Hematopoietic multipotent progenitor cell (in vitro differentiated cells): ENCODE data around the gene ZFAND6. TPM values are rescaled to one million over a fixed set of nuclear protein-coding genes. Genes with fewer than 3 reads are reported as not detected.
A peak's percentile ranks its signal among the peaks of the same experiment; 100 is the strongest.
"Not testable (repeated sequence)": the region's sequence is repeated elsewhere in the genome, so short reads cannot be mapped to it uniquely, and the experiment has no call there.

Experiments used
- DNase-seq, 3 donors: peaks; one replicate each; pipeline ENCODE4 v3.0.0-alpha.2; 2011 to 2015; ENCODE audit warnings: low read depth in 2 of 3, low spot score in 2 of 3
- total RNA-seq: library from RNA; depleted of rRNA; stranded (reverse); fragments of >200 nt; gene quantifications from one replicate; pipeline ENCODE4 v1.2.3, GENCODE V29; 2012

The ZFAND6 gene
- total RNA-seq, 1 donor, result 166 TPM

- DNase-seq, result not testable (repeated sequence)
These were observed 14.3 kb upstream of the ZFAND6 start for GRCh38 chr15:80045219-80045618.

DNA sequence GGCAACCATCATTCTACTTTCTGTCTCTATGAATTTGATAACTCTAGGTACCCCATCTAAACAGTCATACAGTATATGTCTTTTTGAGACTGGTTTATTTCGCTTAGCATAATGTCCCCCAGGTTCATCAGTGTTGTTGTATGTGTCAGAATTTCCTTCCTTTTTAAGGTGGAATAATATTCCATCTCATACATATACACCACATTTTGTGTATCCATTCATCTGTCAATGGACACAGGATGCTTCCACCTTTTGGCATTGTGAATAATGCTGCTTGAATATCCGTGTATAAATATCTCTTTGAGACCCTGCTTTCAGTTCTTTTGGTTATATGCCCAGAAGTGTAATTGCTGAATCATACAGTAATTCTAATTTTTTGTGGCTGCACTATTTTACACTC, 10.4 kb upstream of the ZFAND6 start:
- DNase-seq, result no peak

DNA sequence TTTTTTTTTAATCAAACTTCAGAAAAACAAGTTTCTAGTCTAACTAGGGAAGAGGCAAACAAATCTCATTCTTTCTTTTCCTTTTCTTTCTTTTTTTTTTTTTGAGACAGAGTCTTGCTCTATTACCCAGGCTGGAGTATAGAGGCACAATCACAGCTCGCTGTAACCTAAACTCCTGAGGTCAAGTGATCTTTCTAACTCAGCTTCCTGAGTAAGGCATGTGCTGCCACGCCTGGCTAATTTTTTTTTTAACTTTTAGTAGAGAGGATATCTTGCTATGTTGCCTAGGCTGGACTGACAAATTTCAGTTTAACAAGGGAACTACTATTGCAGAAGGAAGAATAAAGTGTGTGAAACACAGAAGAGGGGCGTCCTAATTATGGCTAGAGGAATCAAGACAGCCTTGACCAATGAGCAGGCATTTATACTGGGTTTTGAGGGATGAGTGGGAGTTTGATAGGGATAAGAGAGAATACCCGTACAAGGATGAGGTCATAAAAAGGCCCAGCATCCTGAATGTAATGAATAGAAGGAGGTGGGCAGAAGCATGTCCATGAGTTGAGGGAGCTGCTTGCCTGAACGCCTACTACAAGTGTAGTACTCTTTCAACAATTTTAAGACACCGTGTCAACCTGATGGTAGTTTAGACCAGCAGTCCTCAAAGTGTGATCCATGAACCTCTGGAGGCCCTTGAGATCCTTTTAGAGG, 6.7 kb upstream of the ZFAND6 start:
- no peak for DNase-seq

- DNase-seq, result no peak
These were observed 3.5 kb upstream of the ZFAND6 start for GRCh38 chr15:80055933-80056332.

GRCh38 chr15:80058044-80058443, 1.4 kb upstream of the ZFAND6 start:
- DNase-seq, result no peak

- peak in 2 of 3 donors; percentile 77 to 81 for DNase-seq
These were observed 395 bp downstream of the ZFAND6 start for GRCh38 chr15:80059786-80060355.

DNA sequence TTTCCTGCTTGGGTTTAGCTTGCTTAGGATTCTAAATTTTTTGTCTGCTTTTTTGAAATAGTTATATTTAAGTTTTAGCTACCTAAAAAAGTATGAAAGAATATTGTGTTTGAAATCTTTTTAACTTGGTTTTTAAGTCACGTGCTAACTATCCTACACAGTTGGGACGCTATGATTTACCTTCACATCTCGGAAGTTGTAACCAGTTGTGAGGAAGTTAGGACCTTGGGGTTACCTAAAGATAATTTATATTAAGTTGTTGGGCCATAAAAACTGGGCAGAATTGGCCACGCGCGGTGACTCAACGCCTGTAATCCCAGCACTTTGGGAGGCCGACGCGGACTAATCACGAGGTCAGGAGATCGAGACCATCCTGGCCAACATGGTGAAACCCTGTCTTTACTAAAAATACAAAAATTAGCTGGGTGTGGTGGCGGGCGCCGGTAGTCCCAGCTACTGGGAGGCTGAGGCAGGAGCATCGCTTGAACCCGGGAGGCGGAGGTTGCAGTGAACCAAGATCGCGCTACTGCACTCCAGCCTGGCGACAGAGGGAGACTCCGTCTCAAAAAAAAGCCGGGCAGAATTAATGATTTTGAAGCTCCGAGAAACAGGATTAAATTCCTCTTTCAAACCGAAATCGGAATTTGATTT, 1.0 kb downstream of the ZFAND6 start:
- peak in 2 of 3 donors; percentile 65 to 72 for DNase-seq

DNA sequence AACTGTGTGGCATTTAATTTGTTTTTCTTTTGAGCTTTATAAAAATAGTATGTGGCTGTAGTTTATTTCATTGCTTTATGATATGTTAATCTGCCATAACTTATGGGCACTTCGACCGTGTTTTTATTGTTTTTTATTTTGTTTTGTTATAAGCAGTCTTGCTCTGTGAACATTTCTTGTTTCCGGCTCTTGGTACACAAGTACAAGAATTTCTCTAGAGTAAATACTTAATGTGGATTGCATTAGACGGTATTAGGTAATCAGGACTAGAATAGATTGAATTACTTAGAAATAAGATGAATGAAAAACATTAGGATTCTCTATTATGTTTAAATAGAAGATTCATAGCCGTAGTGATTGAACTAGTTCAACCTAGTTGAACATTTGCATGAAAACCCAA, 2.1 kb downstream of the ZFAND6 start:
- no peak for DNase-seq

DNA sequence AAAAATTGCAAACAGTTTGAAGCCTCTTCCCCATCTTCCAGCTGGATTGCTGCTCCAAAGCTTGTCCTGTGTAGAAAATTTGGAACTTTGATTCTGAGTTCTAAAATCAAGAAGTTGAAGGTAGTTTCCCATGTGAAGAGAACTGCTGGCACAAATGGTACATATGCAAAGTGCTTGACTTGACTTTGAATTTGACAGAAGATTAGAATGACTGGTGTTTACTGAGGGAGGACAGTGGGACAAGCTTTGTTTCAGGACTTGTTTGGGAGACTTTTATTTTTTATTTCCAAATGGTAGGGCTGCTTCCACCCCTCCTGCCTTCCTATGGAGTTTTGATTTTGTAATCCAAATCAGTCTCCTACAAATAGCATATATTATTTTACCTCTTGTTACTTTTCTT, 7.4 kb downstream of the ZFAND6 start:
- no peak for DNase-seq

GRCh38 chr15:80068578-80068977, 9.1 kb downstream of the ZFAND6 start:
- DNase-seq, result no peak

- no peak for DNase-seq
These were observed 11.4 kb downstream of the ZFAND6 start for GRCh38 chr15:80070840-80071239.

DNA sequence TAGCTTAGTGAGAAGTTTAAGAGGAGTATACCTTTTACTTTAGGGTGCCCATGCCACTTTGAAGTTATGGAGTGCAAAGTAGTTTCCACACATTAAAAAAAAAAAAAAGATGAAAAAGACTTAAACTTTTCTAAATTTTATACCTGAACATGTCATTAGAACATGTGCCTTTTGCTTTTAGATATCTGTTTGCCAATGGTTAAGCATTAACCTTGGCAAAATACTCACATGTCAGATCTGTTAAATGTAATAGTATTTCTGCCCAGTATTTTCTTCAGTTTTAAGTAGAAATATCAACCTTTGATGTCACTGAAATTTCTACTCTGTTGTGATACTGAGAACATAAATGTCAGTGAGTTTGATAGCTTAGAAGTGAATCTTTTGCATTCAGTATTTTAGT, 12.2 kb downstream of the ZFAND6 start:
- no peak for DNase-seq

DNA sequence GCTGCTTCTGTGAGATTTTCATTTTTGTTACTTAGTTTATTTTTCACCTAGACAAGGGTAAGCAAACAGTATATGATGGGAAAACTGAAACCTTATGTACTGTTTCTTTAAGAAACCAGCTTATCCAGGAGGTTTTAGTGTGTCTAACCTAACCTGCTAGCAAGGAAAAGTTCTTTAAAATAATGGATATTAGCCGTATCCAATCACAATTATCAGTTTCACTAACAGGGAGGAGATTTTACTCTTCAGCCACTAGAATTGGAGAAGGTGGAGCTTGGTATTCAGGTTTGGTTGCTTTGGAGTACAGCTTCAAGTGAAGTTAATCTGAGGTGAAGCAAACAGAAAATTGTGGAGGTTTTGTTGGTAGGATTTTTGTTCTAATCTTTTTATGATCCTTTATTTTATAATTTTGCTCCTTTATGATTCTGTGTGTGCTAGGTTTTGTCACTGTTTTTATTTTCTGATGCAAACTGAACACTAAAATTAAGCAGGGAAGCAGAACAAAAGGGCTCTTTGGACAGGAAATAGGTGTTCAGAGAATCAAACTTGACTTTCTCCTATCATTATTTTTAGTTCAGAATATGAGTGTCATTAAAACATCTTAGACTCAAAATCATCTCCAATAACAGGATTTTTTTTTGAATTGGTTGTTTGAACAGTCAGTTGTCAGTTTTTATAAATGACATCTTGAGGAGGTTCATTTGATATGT, 13.0 kb downstream of the ZFAND6 start:
- peak; percentile 5 to 88 (median 63) for DNase-seq

- no peak for DNase-seq
These were observed 13.7 kb downstream of the ZFAND6 start for GRCh38 chr15:80073197-80073596.

DNA sequence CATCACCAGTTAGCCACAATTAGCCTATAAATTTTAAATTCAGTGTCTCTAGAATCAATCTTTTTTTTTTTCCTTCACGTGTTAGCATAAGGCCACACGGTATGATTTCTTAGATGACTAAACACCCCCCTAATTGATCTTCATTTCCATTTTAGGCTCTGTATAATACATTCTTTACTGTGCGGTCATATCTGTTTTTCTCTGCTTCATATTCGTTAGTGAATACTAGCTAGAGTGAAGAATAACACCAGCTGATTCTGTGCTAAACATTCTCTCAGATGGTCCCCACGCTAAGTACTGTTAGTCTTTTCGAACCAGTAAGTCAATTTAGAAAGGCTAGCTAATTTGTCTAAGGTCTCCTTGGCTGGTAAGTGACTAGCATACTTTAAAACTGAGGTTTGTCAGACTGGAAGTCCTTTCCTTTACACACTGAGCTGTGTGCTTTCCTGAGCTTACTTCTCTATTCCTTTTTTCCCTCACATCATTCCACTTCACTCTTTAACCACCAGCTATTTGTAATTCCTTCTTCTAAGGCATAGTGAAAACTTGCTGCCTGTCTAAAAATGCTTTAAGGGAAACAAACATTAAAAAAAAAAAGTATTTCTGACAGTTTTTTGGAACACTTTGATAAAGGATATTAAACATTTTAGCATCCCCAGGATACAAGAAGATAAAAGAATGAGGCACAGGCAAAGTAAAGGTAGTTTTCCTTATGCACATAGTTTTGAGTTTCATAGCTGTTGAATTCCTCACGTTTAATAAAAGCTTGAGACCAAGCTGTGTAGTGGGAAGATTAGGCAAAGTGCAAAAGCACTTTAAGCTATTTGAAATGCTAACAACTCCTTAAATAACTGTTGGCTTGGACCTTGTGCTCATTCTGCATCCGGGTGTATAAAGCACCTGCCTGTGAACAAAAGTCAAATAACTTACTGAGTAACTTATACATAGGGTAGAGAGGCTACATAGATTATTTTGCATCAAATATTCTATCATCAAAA, 17.1 kb downstream of the ZFAND6 start:
- no peak for DNase-seq

DNA sequence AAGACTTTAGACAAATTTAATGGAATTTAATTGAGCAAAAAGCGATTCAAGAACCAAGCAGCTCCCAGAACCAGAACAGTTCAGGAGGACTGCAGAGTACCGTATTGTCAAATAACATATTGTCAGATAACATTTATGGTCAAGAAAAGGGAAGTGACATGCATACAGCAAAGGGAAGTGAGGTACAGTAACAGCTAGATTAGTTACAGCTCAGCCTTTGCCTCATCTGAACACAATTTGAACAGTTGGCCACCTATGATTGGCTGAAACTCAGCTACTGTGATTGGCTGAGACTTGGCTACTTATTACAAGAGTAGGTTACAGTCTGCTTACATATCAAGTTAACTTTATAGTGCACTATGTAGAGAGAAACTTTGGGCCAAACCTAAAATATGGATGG, 21.9 kb downstream of the ZFAND6 start:
- DNase-seq, result peak in 2 of 3 donors; percentile 61 to 71

DNA sequence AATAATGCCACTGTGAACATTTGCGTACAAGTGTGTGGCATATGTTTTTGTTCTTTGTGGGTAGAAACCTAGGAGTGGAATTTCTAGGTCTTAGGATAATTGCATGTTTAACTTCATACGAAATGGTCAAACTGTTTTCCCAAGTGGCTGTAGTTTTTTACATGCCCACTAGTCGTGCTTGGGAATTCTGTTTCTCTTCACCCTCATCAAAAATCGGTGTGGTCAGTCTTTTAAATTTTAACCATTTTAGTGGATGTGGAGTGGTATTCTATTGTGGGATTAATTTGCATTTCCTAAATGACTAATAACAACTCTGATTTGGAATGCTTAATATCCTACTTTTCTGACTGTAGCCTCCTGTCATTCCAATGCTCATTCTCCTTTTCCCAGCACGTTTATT, 27.6 kb downstream of the ZFAND6 start:
- DNase-seq, result no peak

DNA sequence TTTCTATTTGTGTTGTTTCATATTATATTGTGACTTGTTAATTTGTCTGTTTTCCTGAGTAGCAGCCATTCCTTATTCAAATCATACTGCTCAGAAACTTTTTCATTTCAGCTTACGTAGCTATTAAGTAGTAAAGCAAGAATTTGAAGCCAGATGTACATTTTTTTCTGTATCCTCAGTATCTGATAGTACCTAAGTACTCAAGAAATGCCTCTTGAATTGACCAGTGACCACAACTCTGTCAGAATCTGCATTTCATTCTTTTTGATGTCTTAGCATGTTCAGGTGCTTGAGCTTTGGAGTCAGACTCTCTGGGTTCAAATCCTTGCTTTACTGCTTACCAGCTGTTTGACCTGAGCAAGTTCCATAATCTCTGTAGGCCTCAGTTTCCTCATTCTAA, 30.6 kb downstream of the ZFAND6 start:
- DNase-seq, result no peak

DNA sequence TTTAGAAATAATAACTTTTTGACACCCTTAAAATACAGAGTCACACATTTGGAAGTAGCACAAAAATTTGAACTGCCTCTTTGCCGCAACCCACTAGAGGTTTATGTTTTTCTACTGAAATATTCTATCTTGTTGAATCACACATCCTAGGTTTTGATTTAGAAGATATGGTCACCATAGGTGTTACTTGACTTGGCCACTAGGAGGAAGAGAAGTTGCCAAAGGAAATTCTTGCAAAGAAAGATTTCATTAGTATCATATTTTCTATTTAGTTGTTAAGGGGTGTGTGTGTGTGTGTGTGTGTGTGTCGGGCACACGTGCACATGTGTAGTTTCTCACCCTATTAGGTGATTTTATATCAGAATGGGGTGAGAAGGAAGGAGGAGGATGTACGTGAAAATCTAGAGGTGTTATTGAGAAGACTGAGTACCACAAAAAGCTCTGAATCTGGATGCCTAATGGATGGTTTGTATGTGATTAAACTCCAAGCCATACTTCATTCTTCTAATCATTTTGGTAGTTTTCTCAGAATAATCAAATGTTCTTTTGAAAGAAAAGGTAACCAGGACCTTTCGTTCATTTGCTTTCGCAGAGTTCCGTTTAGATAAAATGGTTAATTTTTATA, 31.5 kb downstream of the ZFAND6 start:
- peak in 2 of 3 donors; percentile 34 to 64 for DNase-seq
